ENCODE results near the gene NUDT4.

DNA sequence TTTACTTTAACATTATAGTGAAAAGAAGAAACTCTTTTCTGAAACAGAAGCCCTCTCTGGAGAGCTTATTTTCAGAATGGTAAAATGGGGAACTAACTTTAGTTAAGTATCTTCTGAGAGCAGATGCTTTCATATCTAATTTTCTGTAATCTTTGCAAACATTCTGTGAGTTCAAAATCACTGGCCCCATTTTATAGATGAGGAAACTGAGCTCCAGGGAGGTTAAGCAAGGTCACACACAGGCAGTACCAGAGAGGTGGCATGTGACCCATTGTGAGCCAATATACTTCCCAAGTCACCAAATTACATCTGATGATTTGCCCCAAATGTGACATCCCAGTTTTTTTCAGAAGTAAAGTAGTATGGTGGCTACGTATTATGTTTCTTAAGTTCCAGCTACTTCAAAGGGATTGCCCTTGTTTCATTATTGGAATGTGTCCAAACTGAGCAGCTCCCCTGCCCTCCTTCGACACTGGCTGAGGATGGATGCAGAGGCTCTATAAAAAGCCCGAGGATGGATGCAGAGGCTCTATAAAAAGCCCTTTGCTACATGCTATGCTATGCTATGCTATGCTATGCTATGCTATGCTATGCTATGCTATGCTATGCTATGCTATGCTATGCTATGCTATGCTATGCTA is 36.2 kb upstream of the NUDT4 start:
- TF ChIP-seq, protein P1, sequence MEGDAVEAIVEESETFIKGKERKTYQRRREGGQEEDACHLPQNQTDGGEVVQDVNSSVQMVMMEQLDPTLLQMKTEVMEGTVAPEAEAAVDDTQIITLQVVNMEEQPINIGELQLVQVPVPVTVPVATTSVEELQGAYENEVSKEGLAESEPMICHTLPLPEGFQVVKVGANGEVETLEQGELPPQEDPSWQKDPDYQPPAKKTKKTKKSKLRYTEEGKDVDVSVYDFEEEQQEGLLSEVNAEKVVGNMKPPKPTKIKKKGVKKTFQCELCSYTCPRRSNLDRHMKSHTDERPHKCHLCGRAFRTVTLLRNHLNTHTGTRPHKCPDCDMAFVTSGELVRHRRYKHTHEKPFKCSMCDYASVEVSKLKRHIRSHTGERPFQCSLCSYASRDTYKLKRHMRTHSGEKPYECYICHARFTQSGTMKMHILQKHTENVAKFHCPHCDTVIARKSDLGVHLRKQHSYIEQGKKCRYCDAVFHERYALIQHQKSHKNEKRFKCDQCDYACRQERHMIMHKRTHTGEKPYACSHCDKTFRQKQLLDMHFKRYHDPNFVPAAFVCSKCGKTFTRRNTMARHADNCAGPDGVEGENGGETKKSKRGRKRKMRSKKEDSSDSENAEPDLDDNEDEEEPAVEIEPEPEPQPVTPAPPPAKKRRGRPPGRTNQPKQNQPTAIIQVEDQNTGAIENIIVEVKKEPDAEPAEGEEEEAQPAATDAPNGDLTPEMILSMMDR (IDR thresholded peaks at IDR 0.05; ENCODE audit: insufficient read depth, low read depth, low read length): no peak
- no peak for TF ChIP-seq EZH2 (IDR thresholded peaks at IDR 0.05; ENCODE audit: insufficient read depth, low read length)

All from astrocyte (in vitro differentiated cells and primary cell).